Activated T-helper 1 cell treated with Interleukin-2 at 50 U/mL for 16 hours (primary cell): Measurements from ENCODE around the gene DHX57.
"Not testable (repeated sequence)": the region's sequence is repeated elsewhere in the genome, so short reads cannot be mapped to it uniquely, and the experiment has no call there.

ENCODE experiments used
- DNase-seq: peaks from one replicate; pipeline ENCODE4 v3.0.0-alpha.2; 2020; ENCODE audit warnings: low read depth

DHX57 gene

DNA sequence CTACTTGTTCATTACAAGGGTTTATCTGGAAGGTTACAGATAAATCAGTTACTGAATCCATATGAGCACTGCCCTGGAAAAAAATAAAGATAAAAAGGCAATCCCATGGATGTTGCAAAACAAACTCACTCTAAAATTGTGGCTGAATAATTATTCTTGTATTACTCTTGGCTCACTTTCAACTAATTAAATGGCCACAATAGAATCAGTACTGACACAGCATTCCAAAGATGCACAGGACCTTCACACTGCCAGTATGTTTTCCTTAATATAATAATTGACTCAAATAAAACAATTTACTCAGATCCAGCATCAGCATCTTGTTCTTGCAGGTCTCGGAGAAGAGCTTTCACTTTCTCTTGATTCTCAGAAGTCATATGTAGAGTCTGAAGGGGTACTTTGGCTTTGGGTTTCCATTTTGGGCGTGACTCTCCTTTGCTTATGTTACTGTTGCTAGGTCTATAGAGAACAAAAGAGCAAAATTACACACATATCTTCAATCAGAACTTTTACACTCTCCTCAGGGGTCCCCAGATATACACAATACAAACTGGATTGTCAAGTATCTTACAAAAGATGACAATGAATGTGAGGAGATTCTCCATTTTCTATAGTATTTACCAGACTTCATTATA lies 12.6 kb downstream of the DHX57 start:
- no peak for DNase-seq

DNA sequence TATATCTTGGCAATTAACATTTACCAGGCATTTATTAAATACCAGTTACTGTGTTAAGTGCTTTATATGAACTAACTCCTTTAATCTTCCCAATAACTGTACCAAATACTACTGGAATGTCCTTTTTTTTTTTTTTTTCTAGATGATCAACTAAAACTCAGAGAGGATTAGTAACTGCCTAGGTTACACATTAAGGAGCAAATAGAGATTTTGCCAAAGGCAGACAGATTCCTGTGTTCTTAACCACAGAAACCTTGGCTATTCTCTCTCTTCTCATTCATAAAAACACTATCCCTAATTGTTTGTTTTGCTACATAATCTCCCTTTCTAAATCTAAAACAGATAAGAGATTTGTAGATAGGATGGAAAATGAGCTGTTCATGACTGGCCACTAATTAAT lies 13.3 kb downstream of the DHX57 start:
- DNase-seq, result no peak

DNA sequence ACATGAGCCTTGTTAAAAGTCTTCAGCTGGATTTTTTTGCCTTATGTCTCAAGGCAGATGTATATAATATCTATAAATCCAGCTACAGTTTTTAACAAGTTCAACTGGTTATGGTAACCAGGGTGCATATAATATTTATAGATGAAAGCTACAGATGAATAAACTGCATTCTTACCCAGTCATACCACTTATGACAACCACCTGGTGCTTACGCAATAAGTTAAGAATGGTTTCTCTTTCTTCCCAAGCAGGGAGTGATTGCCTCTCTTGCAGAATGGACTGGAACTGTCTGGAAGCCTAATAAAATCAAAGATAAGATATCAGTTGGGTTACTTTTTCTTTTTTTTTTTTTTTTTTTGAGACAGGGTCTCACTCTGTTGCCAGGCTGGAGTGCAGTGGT lies 19.6 kb downstream of the DHX57 start:
- DNase-seq, result no peak

DNA sequence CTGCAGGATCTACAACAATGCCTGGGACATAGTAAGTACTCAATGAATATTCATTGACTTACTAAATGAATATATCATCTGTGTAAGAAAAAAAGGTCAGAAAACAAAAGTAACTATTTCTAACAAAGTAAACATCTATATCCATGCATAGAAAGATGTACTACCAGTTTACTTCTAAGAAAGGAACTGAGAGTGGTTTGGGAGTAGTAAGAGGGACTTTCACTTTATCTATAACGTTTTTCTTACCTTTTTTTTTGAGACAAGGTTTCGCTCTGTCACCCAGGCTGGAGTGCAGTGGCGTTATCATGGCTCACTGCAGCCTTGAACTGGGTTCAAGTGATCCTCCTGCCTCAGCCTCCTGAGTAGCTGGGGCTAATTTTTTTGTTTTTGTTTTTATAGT lies 25.7 kb downstream of the DHX57 start:
- no peak for DNase-seq

DNA sequence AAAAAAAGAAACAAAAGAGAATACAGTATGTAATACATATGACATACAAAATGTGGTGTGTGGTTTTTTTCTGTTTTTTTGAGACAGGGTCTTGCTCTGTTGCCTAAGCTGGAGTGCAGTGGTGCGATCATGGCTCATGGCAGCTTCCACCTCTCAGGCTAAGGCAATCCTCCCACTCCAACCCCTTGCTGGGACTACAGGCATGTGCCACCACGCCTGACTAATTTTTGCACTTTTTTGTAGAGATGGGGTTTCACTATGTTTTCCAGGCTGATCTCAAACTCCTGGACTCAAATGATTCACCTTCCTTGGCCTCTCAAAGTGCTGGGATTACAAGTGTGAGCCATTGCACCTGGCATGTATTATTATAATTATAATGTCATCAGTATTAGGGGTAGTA lies 38.9 kb downstream of the DHX57 start:
- no peak for DNase-seq

DNA sequence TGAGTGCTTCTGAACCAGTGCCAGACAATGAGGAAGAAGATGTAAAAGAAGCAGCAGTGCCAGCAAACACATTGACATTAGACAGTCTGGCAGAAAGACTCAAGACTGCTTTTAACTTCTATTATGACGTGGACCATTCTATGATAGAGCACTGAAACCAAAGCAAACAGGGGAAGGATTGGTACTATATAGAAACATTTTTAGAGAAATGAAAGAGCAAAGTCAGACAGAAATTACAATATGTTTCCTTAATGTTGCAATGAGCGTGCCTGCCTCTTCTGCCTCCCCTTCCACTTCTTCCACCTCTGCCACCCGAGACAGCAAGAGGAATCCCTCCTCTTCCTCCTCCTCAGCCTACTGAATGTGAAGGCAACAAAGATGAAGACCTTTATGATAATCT lies 39.7 kb downstream of the DHX57 start:
- no peak for DNase-seq

DNA sequence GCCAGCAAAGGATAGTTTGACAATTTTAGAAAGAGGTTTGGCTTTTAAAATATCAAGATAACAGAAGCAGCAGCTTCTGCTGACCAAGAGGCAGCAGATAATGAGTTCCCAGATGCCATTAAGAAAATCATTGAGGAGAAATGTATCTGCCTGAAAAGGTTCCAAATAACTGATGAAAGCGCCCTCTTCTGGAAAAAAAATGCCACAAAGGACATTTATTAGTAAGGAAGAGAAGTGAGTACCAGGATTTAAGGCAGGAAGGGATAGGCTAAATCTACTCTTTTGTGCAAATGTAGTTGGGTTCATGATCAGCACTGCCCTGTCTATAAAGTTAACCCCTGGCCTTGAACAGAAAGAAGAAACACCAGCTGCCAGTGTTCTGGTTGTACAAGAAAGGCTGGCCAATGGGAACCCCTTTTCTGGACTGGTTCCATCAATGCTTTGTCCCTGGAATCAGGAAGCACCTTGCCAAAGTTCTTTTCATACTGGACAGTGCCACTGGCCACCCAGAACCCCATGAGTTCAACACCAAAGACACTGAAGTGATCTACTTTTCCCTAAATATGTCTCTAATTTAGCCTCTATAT lies 40.6 kb downstream of the DHX57 start:
- no peak for DNase-seq

DNA sequence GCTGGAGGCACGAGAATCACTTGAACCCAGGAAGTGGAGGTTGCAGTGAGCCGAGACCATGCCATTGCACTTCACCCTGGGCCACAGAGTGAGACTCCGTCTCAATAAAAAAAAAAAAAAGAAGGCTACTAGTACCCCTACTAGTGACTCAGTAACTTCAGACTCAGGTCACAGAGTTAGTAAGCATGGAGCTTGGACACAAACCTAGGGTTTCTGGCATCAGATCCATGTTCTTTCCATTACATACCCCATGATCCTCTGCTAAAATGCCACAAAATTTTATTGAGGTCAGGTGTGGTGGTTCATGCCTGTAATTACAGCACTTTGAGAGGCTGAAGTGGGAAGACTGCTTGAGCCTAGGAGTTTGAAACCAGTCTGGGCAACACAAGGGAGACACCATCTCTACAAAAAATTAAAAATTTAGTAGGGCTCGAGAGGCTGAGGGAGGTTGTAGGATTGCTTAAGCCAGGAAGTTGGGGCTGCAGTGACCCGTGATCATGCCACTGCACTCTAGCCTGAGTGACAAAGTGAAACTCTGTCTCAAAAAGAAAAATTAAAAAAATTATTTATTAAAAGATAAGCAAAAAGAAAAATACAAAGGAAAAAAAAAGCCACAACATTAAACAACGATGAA lies 45.1 kb downstream of the DHX57 start:
- DNase-seq, result no peak

DNA sequence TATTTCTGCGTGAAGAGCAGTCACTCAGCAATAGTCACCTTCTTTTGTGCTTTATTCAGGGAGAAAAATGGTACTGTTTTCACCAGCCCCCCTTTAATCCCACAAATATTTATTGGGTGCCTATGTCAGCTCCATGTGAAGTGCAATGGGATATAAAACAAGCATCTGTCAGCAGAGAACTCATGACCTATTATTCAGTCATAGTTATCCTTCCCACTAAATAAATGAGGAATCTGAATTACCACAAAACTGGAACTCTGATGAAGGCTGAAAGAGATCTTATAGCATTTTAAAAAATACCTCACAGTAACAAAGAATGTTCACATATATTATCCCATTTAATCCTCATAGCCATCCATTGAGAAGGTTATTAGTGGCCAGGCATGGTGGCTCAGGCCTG lies 45.8 kb downstream of the DHX57 start:
- no peak for DNase-seq

DNA sequence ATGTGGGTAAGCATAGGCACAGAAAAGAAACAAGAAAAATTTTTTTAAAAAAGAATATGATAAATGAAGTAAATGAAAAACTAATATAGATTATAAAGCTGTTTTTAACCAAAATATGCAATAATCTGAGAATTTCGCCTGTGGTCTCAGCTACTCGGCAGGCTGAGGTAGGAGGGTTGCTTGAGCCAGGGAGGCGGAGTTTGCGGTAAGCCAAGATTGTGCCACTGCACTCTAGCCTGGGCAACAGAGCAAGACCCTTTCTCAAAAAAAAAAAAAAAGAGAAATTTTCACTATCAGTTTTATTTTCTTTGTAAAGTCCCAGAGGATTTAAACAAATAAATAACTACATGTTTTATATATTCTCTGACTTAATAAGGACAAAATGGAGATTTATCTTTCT lies 47.3 kb downstream of the DHX57 start:
- DNase-seq, result no peak

DNA sequence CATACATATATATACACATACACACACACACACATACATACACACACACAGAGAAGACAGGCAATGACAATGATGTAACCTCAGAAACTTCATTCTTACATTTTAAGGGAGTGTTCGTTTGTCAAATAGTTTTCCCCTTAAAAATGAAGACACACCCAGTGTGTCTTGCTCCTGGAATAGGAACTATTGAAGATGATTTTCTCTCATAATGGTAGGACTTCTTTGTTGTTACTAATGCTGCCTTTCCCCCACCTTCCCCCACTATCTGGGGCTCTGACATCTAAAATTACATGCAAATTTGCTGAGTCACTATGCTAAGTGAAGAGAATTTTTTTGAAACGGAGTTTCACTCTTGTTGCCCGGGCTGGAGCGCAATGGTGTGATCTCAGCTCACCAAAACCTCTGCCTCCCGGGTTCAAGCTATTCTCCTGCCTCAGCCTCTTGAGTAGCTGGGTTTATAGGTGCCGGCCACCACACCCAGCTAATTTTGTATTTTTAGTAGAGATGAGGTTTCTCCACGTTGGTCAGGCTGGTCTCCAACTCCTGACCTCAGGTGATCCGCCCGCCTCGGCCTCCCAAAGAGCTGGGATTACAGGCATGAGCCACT lies 48.1 kb downstream of the DHX57 start:
- DNase-seq, result not testable (repeated sequence)

DNA sequence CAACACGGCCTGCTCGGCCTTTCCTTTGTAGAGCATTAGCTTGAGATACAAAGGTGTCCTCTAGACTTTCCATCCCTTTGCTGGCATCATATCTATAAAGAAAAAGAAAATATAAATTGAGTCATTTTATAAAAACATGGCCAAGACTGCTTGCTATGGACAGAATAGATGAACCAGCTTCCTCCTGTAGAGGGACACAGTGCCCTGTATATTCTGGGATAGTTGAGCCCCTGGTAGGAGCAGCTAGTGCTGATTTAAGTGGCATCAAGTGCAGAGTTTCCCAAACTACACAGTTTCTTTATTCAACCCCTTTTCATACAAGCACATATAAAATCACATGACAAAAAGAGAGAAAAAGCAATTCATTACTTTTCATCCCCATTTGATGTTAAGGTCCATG lies 49.8 kb downstream of the DHX57 start:
- DNase-seq, result no peak

DNA sequence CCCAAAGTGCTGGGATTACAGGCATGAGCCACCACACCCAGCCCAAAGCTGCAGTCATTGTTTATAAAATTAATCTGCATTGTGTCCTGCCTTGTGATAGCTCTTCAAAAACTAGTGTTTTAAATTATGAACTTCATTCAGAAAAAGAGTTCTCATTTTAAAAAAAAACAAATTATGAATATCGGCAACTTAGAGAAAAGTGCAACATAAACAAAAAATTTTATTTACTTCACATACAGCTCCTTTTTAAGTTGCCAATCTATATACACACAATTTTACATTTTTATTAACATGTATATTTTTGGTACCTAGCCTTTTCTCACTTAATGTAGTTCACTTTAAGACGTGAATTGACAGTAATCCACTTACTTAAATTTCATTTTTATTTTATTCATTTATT lies 50.8 kb downstream of the DHX57 start:
- DNase-seq, result no peak

DNA sequence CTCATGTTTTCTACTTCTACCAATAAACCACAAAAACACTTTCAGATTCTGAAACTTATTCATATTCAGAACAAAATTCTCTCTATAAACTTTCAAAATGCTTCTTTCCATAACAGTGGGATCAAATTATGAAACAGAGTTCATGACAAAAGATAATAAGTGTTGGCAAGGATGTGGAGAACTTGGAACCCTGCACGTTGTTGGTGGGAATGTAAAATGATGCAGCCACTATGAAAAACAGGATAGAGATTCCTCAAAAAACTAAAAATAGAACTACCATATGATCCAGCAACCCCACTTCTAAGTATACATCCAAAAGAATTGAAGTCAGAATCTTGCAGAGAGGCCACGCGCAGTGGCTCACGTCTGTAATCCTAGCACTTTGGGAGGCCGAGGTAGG lies 52.3 kb downstream of the DHX57 start:
- no peak for DNase-seq

DNA sequence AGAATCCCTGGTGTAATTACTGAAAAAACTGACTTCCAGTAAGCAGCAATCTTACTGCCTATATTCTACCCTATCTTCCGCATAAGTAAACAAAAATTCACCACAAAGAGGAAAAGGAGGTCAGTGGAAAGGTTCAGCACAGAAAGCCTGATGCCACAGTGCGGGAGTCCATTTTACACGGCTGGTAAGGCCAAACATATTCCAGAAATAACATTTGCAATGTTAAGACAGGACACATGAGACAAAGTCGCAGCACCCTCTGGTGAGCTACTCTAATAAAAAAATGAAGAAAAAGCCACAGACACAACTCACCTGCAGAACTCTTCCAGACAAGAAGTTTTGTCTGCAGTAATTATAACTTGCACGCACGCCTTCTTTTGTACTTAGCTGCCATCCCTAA lies 57.2 kb downstream of the DHX57 start:
- DNase-seq, result no peak

DNA sequence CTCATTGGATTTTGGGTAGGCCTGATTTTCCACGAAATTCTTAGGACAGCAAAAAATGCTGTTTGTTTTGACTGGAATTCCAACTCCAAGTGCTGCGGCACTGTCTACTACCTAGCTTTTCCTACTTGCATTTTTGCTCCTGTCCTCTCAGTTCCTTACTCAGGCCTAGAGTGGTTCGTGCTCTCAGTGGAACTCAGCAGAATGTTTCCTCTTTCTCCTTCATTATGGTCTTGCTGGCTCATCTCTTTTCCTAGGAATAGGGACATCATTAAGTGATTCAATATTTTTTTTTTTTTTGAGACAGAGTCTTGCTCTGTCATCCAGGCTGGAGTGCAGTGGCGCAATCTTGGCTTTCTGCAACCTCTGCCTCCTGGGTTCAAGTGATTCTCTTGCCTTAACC lies 59.8 kb downstream of the DHX57 start:
- no peak for DNase-seq

DNA sequence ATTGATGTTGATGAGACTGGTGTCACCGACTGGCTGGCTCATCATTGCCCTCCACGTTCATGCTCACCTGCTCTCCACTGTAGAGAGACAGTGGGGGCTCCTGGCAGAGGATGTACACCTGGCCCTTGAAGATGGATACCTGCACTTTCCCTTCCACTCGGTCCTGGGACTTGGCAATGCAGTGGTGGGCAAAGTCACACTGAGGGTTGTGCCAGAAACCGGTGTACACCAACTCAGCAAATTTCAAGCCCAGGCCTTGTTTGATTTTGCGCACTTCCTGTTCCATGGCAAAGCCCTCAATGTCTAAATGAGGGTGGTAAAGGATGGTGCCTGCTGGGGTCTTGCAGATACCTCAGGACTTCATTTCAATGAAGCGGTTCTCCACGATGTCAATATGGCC lies 65.2 kb downstream of the DHX57 start:
- no peak for DNase-seq

DNA sequence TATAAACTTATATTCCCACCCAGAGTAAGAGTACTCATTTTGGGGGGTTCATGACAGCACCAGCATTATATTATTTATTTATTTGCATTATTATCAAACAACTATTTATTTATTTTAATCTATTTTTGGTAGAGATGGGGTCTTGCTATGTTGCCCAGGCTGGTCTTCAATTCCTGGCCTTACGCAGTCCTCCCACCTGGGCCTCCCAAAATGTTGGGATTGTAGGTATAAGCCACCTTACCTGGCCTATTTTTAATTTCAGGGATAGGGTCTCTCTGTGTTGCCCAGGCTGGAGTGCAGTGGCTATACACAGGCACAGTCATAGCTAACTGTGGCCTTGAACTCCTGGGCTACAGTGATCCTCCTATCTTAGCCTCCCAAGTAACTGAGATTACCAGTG lies 67.1 kb downstream of the DHX57 start:
- no peak for DNase-seq

DNA sequence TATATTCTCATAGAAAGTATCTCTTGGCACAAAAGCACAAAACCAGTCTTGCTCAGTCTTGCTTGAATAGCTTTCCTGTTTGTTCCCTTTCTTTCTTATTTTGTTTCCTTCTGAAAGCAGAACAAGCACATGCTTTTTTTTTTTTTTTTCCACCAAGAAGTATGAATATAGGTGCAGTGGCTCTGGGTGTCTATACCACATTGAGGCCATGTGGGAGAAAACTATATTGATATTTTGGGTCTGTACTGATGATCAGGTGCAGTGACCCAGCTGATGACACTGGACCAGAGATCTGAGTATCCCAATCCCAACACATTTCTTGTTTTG lies 69.0 kb downstream of the DHX57 start:
- DNase-seq, result no peak

DNA sequence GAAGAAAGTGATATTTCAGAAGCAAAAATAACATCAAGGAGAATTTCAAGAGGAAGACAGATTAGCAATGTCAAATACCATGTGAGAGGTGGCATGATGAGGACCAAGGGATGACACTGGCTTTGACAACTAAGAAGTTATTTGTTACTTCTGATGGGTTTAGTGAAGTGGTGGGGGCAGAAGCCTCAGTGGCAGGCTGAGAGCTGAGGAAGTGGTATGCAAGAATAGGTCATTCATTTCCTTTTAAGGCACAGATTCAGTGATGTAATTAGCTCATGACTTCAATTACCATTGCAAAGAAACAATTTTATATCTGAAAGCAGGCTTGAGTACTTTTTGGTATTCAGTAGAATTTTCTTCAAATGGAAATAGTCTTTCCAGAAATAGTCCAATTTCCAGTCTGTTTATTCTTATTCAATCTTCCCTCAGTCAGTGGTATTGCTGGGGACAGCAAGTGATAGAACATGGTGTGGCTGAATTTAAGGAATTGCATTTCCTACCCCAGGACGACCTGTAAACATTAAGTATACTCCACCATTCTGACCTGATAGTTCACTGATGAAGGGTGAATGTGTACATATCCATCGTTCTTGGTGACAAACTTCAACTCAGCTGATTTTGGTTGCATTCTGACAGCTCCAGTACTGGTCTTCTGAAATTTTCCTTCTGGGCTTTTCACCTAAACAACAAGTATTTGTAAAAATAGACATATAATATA lies 69.6 kb downstream of the DHX57 start:
- no peak for DNase-seq

DNA sequence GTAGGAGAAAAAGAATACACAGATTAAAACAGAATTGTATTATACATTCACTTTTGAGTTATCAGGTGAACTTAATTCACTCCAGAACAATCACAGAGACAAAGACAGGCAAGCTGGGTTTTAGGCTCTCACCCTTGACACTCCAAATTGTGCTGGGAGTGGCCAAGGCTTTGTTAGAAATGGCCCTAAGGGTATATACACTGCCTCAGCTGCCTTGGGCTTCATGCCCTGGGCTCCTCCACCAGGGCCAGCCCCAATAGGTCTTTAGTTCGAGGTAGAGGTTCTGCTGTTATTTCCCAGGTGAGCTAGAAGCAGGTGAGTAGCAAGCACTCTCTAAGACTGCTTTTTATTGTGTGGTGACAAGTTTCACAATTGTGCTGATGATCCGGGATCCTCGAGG lies 77.8 kb downstream of the DHX57 start:
- DNase-seq, result no peak

DNA sequence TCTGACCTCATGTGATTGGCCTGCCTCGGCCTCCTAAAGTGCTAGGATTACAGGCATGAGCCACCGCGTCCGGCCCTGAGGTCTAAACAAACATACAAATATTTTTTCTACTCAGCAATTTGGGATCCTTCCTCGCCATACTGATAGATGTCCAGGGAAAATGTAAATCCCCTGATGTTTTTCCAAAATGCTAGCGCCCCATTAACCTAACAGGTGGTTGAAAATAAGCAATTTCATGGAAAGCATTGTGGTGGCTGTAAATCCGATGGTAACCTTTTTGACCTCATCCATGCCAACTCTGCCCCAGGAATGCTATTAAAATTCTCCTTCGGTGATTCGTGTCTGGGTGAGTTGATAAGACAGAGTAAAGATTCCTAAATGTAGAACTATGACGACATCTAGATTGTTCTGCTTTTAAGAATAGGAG lies 78.5 kb downstream of the DHX57 start:
- no peak for DNase-seq

DNA sequence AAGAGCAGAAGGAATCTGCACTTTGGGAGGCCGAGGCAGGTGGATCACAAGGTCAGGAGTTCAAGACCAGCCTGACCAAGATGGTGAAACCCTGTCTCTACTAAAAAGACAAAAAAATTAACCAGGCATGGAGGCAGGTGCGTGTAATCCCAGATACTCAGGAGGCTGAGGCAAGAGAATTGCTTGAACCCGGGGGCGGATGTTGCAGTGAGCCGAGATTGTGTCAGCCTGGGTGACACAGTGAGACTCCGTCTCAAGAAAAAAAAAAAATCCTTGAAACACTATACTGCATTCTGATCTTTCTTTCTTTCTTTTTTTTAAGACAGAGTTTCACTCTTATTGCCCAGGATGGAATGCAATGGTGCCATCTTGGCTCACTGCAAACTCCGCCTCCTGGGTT lies 80.7 kb downstream of the DHX57 start:
- not testable (repeated sequence) for DNase-seq
